Skin of body (tissue), 2 donors: Measurements from ENCODE around the gene SYDE1. TPM values are rescaled to one million over a fixed set of nuclear protein-coding genes. Genes with fewer than 3 reads are reported as not detected.

Experiments
- DNase-seq: peaks from one replicate; lab custom pipeline; 2025; lab: John Stamatoyannopoulos, UW
- total RNA-seq: library from RNA; depleted of rRNA; stranded (reverse); fragments of >200 nt; gene quantifications from one replicate; pipeline ENCODE4 v1.2.3, GENCODE V29; 2014

SYDE1 gene
- total RNA-seq, 1 donor from 2014 or later, result 6.9 TPM

DNA sequence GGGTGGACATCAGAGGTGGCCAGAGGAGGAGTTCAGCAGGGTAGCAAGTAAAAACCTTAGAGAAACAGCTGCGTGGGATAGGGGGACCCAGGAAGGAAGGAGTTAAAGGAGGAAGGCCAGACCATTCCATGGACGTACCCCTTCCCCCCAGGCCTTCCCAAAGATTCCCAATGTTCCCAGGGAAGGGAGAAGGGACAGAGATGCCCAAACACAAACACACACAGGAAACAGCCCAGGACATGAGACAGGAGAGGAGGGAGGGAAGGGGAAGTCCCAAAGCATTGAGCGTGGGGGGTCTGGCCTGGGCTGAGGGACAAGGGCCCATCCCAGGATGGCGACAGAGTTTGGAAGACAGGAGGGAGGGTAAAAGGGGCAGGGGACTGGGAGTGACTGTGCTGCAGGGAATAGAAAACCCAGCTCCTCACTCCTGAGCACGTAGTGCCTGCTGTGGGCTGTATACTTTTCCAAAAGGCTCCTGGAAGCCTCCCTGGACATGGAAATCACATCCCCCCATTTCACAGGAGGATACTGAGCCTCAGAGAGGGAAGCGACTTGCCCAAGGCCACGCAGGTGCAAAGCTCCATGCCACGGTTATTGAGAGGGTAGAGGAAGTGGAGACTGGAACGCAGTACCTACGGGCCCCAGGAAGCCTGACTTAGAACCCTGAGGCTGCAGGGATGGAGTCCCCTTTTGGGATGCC lies 1.1 kb downstream of the SYDE1 start:
- no peak for DNase-seq

DNA sequence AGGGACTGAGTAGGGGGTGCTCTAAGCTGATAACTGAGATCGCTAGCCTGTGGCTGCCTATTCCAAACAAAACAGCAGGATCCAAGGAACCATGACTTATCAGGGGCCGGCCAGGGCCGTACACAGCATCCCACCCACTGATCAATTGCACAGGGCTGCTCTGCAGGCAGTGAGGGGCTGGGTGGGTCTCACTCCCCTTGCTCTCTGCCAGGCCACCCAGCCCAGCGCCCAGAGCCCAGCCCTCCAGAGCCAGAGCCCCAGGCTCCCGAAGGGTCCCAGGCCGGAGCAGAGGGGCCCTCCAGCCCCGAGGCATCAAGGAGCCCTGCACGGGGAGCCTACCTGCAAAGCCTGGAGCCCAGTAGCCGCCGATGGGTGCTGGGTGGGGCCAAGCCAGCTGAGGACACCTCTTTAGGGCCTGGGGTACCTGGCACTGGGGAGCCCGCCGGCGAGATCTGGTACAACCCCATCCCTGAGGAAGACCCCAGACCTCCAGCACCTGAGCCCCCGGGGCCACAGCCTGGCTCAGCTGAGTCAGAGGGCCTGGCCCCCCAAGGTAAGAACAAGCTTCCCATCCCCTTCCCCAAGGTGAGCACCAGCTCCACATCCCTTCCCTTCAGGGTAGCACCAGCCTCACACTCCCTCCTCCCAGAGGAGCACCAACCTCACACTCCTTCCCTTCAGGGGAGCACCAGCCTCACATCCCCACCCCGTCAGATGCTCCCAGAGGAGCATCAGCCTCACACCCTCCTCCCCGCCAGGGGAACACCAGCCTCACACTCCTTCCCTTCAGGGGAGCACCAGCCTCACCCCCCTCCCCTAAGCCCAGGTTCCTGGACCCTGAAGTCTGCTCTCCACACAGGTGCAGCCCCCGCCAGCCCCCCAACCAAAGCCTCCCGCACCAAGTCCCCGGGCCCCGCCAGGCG lies 1.9 kb downstream of the SYDE1 start:
- no peak for DNase-seq

DNA sequence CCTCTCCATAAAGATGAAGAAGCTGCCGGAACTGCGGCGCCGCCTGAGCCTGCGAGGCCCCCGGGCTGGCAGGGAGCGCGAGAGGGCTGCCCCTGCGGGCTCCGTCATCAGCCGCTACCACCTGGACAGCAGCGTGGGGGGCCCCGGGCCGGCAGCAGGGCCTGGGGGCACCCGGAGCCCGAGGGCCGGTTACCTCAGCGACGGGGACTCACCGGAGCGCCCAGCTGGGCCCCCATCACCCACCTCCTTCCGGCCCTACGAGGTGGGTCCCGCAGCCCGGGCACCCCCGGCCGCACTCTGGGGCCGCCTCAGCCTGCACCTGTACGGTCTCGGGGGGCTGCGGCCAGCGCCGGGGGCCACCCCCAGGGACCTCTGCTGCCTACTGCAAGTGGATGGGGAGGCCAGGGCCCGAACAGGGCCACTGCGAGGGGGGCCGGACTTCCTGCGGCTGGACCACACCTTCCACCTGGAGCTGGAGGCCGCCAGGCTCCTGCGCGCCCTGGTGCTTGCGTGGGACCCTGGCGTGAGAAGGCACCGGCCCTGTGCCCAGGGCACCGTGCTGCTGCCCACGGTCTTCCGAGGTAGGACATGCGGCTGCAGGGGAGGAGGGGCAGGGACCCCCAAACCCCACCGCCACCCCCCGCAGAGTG lies 2.7 kb downstream of the SYDE1 start:
- no peak for DNase-seq

DNA sequence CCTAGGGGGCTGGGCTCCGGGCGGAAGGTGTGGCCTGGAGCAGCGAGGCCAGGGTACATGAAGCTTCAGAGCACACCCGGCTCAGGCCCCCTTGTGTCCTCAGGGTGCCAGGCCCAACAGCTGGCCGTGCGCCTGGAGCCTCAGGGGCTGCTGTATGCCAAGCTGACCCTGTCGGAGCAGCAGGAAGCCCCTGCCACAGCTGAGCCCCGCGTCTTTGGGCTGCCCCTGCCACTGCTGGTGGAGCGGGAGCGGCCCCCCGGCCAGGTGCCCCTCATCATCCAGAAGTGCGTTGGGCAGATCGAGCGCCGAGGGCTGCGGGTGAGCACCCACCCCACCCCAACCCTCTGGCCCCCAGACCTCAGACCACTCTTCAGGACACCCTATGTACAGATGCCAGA lies 3.2 kb downstream of the SYDE1 start:
- DNase-seq, result no peak

DNA sequence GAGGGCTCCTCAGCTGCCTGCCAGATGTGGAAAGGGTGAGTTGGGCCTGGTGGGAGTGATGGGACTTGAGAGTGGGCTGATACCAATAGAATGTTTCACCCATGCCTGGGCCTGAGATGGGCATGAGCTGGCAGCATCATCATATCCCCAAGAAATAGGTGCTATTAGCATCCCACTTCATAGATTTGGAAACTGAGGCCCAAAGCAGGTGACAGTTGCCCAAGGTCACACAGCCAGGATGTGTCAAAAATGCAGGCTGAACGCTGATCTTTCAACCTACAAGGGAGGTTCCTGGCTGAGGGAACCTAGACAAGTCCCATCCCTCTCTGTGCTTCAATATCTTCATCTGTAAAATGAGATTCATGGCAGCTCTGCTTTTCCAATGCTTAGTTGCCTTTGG lies 4.6 kb downstream of the SYDE1 start:
- DNase-seq, result no peak

DNA sequence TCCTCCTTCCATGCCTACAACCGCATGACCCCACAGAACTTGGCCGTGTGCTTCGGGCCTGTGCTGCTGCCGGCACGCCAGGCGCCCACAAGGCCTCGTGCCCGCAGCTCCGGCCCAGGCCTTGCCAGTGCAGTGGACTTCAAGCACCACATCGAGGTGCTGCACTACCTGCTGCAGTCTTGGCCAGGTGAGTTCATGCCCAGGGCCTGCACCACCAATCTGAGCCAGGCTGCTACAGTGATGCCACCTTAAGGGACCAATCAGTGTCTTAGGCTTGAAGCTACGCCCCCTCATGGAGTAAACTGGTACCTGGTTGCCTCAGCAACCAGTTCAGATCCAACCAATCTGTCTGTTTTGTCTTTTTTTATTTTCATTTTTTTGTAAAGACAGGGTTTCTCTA lies 5.2 kb downstream of the SYDE1 start:
- DNase-seq, result no peak

DNA sequence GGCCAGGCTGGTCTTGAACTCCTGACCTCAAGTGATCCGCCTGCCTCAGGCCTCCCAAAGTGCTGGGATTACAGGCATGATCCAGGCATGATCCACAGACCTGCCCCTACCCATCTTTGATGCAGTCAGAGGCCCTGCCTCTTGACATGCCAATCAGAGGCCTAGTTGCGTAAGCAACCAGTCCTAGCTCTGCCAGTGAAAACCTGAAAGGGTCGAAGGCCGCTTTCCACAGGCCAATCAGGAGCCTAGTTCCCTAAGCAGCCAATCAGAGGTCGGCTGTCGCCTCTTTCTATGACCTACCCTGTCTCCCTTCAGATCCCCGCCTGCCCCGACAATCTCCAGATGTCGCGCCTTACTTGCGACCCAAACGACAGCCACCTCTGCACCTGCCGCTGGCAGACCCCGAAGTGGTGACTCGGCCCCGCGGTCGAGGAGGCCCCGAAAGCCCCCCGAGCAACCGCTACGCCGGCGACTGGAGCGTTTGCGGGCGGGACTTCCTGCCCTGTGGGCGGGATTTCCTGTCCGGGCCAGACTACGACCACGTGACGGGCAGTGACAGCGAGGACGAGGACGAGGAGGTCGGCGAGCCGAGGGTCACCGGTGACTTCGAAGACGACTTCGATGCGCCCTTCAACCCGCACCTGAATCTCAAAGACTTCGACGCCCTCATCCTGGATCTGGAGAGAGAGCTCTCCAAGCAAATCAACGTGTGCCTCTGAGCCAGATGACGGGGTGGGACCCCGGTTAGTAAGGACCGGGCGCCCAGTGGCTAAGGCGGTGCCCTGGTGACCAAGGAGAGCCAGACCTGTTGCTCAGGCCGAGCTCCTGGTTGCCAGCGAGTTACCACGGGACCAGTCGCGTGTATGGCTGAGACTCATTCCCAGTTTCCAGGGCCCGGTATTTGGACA lies 6.3 kb downstream of the SYDE1 start:
- no peak for DNase-seq

DNA sequence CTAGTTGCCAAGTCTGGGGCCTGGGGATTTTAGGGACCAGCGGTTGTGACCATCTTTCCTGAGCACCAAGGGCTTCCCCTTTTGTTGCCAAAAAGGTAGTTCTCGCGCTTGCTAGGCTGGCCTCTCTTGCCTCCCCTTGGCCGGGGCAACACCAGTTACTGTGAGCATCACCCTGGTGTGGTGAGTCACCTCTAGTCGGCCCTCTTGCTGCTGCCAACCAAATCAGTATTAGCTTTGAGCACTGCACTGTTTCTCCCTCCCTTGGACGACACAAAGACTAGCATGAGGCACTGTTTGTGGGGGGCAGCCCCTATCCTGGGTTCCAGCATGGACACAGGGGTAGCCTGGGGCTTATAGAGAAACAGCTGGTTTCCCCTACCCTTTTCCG lies 6.9 kb downstream of the SYDE1 start:
- DNase-seq, result no peak

DNA sequence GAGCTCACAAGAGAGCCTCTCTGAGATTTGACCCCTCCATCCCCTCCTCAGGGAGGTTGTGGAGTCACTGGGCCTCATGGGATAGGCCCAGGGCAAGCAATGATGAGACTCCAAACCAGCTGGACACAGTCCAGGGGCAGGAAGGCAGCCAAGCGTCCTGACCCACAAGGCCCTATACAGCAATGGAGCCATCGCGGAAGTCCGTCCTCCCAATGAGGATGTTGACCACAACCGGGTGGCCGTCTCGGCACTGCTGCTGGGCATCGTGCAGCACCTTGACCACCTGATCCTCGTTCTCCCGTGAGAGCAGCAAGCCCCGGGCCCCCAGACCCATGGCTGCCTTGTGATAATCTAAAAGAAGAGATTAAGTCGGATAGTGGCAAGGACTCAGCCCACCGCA lies 7.9 kb downstream of the SYDE1 start:
- DNase-seq, result peak; percentile 15

DNA sequence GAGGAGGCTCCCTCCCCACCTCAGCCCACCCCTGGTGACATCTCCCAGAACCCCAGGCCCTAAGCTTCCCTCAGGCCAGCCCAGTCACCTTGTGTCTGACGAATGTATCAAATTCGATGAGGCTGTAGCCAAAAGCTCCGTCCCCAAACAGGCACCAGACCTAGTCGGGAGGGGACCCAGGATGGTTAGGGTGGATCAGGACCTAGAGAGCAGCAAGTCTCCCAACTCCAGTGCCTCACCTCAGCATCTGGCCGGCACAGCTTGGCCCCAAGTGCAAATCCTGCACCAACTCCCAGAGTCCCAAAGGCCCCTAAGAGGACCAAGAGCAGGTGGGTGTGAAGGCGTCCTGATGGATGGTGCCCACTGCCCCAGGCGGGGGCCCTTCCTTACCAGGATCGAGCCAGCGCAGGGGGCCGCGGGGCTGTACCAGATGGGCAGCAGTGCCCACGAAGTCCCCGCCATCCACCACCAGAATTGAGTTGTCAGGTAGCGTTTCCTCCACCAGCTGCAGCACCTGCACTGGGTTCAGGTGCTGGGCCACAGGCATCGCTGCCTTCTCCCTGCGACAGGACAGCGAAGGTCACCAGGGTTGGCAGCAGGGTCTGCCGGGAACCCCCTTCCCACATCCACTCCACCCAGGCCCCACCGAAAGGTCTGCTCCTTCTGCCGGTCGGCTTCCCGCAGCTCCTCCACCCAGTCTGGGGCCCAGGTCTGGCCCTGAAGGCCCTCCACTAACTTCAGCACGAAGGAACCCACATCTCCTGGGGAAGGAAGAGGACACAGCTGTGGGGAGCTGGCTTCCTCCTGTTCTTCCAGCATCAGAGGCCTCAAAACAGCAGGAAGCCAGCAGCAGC lies 8.8 kb downstream of the SYDE1 start:
- DNase-seq, result no peak

DNA sequence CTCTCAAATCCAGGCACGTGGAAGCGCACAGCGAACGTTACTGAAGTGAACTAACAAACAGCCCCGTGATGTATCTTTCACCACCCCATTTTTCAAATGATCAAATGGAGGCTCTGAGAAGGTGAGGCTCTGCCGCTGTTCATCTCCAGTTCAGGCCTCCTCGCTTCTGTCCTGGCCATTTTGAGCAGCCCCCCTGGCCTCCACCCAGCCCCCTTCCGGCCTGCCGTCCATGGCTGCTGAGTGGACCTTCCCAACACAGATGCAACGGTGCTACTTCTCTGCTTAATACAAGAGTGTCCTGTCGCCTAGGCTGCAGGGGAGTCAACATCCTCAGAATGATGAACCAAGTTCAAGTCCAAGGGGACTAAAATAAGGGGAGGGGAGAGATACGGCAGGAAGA lies 9.7 kb downstream of the SYDE1 start:
- DNase-seq, result no peak

DNA sequence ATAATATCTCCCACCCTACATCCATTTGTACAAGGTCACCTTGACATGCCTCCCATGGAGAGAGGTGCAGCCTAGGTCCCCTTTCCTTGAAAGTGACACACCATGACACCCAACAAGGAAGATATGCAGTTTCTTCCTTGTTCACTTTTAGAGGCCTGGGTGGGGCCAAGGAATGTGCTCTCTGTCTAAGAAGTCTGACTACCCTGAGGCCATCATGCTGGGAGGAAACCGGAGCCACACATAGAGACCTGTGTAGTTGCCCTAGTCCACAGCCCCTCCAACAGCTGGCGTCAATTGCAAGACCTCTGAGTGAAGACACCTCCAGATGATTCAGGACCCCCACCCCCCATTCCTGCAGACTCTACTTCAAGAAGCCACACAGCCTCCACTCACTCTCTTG lies 11.0 kb downstream of the SYDE1 start:
- no peak for DNase-seq

DNA sequence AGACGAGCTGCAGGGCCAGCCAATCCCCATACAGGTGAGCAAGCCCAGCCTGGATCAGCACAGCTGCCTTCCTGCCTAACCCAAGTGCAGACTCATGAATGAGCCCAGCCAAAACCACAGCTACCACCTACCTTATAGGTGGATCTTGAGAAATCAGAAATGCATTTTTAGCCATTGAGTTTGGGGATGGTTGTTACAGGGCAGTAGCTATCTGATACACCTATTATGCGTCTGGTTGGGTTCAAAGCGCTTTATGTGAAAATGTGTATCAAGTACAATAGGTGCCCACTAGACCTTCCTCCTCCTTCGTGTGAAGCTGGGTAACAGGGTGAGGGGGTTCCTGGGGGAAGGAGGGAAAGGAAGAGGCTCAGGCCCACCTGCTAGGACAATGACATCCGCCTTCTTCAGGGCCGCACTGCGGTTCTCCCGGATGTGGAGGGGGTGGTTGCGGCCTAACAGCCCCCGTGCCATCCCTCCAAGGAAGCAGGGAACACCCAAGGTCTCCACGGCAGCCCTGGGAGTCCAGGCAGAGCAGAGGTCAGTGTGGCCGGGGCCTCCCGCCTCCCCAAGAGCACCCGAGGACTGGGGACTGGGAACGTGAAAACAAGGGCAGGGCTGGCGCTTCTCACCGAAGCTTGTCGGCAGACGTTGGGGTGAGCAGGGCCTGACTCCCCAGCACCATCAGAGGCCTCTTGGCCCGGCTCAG lies 11.7 kb downstream of the SYDE1 start:
- no peak for DNase-seq

DNA sequence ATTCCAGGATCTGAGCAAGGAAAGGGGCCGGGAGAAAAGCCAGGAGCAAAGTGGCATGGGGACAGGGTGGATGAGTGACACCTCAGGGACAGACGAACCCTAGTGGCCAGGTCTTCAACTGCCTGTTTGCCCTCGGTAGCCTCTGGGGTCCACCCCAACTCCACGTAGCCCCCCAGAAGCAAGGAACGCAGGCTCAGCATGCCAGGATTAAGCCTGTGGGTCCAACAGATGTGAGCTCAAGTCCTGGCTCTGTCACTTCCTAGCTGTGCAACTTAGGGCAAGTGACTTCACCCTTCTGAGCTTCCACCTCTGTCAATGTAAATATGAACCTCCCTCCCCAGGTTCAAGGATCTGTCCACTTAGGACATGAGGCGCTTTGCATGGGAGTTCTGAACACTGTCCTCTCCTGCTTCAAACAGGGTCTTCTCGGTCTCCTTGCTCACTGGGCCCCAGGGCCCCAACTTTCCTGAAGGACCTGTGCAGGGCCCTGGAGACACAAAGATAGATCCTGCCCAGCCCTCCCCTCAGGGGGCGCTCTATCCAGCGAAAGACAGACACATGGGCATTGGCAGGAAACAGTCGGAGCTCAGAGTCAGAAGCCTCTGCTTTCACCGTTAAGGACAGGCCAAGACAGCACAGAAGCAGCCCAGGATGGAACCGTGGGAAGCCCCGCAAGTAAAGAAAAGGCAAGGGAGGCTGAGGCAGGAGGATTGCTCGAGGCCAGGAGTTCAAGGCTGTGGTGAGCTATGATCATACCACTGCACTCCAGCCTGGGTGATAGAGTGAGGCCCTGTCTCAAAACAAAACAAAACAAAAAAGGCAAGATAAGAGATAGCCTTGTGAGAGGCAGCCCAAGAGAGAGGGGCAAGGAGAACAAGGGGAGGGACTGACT lies 13.2 kb downstream of the SYDE1 start:
- no peak for DNase-seq

DNA sequence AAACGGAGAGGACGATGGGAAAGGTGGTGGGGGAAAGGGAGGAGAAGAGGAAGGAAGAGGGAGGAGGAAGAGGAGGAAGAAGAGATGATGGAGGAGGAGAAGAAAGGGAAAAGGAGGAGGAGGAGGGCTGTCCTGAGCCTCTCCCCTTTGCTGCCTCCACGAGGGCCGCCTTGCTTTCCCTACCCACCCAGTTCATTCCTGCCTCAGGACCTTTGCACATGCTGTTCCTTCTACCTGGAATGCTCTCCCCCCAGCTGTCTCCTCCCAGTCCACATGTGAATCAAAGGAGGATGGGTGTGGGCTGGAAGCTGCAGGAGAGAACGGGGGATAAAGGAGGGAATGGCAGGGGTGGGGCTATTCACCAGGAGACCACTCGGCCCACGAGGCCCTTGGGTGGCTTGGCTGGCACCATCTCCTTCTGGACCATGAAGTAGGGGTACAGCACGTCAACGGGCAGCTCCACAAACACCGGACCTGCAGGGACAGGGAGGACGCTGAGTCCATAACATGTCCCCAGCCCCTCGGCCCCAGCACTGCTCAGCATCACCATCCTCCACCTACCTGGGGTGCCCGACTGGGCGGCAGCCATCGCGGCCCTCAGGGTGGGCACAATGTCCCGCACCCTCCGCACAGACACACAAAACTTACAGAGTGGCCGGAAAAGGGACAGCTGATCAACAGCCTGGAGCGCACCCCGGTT lies 15.3 kb downstream of the SYDE1 start:
- DNase-seq, result no peak

DNA sequence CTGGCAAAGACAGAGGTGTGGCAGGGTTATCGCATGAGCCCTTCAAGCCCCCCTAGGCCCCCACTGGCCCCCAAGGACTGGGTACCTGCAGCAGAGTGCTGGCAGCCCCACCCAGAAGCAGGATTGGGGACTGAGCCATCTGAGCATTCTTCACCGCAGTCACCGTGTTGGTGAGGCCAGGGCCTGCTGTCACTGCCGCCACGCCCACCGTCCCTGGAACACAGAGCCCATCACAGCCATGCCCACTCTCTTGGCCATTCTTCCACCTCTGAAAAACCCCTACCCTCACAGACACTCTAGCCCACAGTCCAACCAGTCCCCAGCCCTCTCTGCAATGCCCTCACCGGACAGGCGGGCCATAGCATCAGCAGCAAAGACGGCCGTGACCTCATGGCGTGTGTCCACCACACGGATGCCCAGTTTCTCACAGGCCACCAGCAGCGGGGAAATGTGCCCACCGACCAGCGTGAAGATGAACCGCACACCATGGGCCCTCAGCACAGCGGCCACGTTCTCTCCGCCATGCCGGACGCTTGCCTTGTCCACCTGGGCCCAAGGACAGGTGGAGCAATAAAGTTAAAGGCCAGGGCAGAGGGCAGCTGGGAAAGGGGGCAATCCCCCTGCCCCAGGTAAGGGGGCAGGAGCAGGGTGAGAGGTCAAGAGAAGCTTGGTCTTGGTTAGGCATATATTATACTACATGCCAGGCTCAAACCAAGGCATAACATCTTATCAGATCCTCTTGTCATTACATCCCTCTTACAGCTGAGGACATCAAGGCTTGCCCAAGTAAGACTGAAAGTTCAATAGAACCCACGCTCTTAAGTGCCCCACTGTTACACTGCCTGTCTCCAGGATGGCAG lies 16.1 kb downstream of the SYDE1 start:
- DNase-seq, result no peak

DNA sequence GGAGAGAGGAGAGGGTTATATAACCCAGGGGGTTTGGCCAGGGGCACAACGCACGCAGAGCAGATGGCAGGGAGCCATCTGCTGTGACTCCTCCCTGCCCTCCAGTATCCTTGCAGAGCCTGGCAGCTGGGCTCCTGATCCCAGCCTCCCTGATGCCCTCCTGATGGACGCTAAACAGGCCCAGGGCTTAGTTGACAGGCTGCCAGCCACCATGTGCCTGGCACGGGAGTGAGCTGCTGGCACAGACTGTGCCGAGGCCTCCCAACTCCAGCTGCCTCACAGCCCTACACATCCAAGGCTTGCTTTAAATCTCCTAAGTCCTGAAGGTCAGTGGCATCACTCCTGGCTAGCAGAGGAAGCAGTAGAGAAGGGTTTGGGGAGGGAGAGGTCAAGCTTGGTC lies 16.7 kb downstream of the SYDE1 start:
- no peak for DNase-seq
